ENCODE data around the gene QPRT.
"Not testable (repeated sequence)": the region's sequence is repeated elsewhere in the genome, so short reads cannot be mapped to it uniquely, and the experiment has no call there.

QPRT gene

GRCh38 chr16:29710227-29711219 is 31.5 kb downstream of the QPRT start:
- Histone ChIP-seq H3K27me3 (ENCODE audit: insufficient read depth, low read length) (no peaks in the 10 kb centered on the region), H3K9ac (ENCODE audit: low read depth, low read length) (peak overlapping the region; percentile 98), H3K36me3 (ENCODE audit: insufficient read depth, low read depth, low read length) (peaks cover 47% of the 10 kb centered on the region), H3K9me3 (ENCODE audit: insufficient read depth, low read depth, low read length) (no peaks in the 10 kb centered on the region), H3K4me3 (ENCODE audit: low read length) (peak overlapping the region; percentile 88), H3K27ac (ENCODE audit: low read length) (peak overlapping the region; percentile 98), H3K4me1 (ENCODE audit: insufficient read depth, low read length) (peaks cover 21% of the 10 kb centered on the region)

- Histone ChIP-seq H3K27ac (ENCODE audit: low read length) (no peak overlapping the region), H3K4me1 (ENCODE audit: insufficient read depth, low read length) (peaks cover 21% of the 10 kb centered on the region)
Observed at GRCh38 chr16:29712809-29713208, 33.8 kb downstream of the QPRT start.

GRCh38 chr16:29714396-29714795 is 35.4 kb downstream of the QPRT start:
- H3K36me3 ChIP-seq (ENCODE audit: insufficient read depth, low read depth, low read length) = peaks cover 82% of the 10 kb centered on the region
- no peaks in the 10 kb centered on the region for H3K27me3 ChIP-seq (ENCODE audit: insufficient read depth, low read length)
- H3K9me3 ChIP-seq (ENCODE audit: insufficient read depth, low read depth, low read length) = no peaks in the 10 kb centered on the region
- H3K27ac ChIP-seq (ENCODE audit: low read length) = no peak overlapping the region
- peak overlapping the region; percentile 30; the same call in 1 of the 2 replicates for H3K4me3 ChIP-seq (ENCODE audit: low read length)
- no peak overlapping the region for H3K9ac ChIP-seq (ENCODE audit: low read depth, low read length)
- peaks cover 31% of the 10 kb centered on the region for H3K4me1 ChIP-seq (ENCODE audit: insufficient read depth, low read length)

More at GRCh38 chr16:29712809-29713208, 33.8 kb downstream of the QPRT start:
- Histone ChIP-seq H3K4me3 (ENCODE audit: low read length) (peak overlapping the region; percentile 88), H3K36me3 (ENCODE audit: insufficient read depth, low read depth, low read length) (peaks cover 69% of the 10 kb centered on the region), H3K27me3 (ENCODE audit: insufficient read depth, low read length) (no peaks in the 10 kb centered on the region), H3K9me3 (ENCODE audit: insufficient read depth, low read depth, low read length) (no peaks in the 10 kb centered on the region), H3K9ac (ENCODE audit: low read depth, low read length) (peak overlapping the region; percentile 21; the same call in 1 of the 2 replicates)

- peaks cover 31% of the 10 kb centered on the region for H3K4me1 ChIP-seq (ENCODE audit: insufficient read depth, low read length)
- no peak overlapping the region for H3K27ac ChIP-seq (ENCODE audit: low read length)
- H3K4me3 ChIP-seq (ENCODE audit: low read length) = peak overlapping the region; percentile 30; the same call in 1 of the 2 replicates
Observed at GRCh38 chr16:29714972-29715371, 36.0 kb downstream of the QPRT start.

GRCh38 chr16:29717113-29717512 is 38.1 kb downstream of the QPRT start:
- Histone ChIP-seq H3K4me3 (ENCODE audit: low read length) (no peak overlapping the region), H3K9ac (ENCODE audit: low read depth, low read length) (no peak overlapping the region), H3K36me3 (ENCODE audit: insufficient read depth, low read depth, low read length) (peaks cover 61% of the 10 kb centered on the region), H3K9me3 (ENCODE audit: insufficient read depth, low read depth, low read length) (no peaks in the 10 kb centered on the region), H3K27ac (ENCODE audit: low read length) (no peak overlapping the region), H3K27me3 (ENCODE audit: insufficient read depth, low read length) (no peaks in the 10 kb centered on the region), H3K4me1 (ENCODE audit: insufficient read depth, low read length) (peaks cover 24% of the 10 kb centered on the region)

More at GRCh38 chr16:29714972-29715371, 36.0 kb downstream of the QPRT start:
- Histone ChIP-seq H3K9me3 (ENCODE audit: insufficient read depth, low read depth, low read length) (no peaks in the 10 kb centered on the region), H3K27me3 (ENCODE audit: insufficient read depth, low read length) (no peaks in the 10 kb centered on the region), H3K36me3 (ENCODE audit: insufficient read depth, low read depth, low read length) (peaks cover 82% of the 10 kb centered on the region), H3K9ac (ENCODE audit: low read depth, low read length) (no peak overlapping the region)

GRCh38 chr16:29719063-29719462 is 40.1 kb downstream of the QPRT start:
- H3K4me1 ChIP-seq (ENCODE audit: insufficient read depth, low read length) = peaks cover 16% of the 10 kb centered on the region
- H3K4me3 ChIP-seq (ENCODE audit: low read length) = no peak overlapping the region
- no peaks in the 10 kb centered on the region for H3K27me3 ChIP-seq (ENCODE audit: insufficient read depth, low read length)
- no peak overlapping the region; the same call in 1 of the 2 replicates for H3K9ac ChIP-seq (ENCODE audit: low read depth, low read length)
- no peaks in the 10 kb centered on the region for H3K9me3 ChIP-seq (ENCODE audit: insufficient read depth, low read depth, low read length)
- peaks cover 61% of the 10 kb centered on the region for H3K36me3 ChIP-seq (ENCODE audit: insufficient read depth, low read depth, low read length)
- H3K27ac ChIP-seq (ENCODE audit: low read length) = no peak overlapping the region

GRCh38 chr16:29720703-29721102 is 41.7 kb downstream of the QPRT start:
- Histone ChIP-seq H3K36me3 (ENCODE audit: insufficient read depth, low read depth, low read length) (peaks cover 63% of the 10 kb centered on the region), H3K27me3 (ENCODE audit: insufficient read depth, low read length) (no peaks in the 10 kb centered on the region), H3K4me3 (ENCODE audit: low read length) (no peak overlapping the region), H3K9me3 (ENCODE audit: insufficient read depth, low read depth, low read length) (no peaks in the 10 kb centered on the region), H3K4me1 (ENCODE audit: insufficient read depth, low read length) (peaks cover 10% of the 10 kb centered on the region), H3K9ac (ENCODE audit: low read depth, low read length) (no peak overlapping the region), H3K27ac (ENCODE audit: low read length) (no peak overlapping the region)

- not testable (repeated sequence) for H3K27ac ChIP-seq (ENCODE audit: low read length); H3K9me3 ChIP-seq (ENCODE audit: insufficient read depth, low read depth, low read length); H3K9ac ChIP-seq (ENCODE audit: low read depth, low read length); H3K27me3 ChIP-seq (ENCODE audit: insufficient read depth, low read length); H3K4me3 ChIP-seq (ENCODE audit: low read length); H3K4me1 ChIP-seq (ENCODE audit: insufficient read depth, low read length)
- peaks cover 63% of the 10 kb centered on the region for H3K36me3 ChIP-seq (ENCODE audit: insufficient read depth, low read depth, low read length)
Observed at GRCh38 chr16:29721167-29721879, 42.3 kb downstream of the QPRT start.

GRCh38 chr16:29726845-29727377 is 47.9 kb downstream of the QPRT start:
- H3K4me3 ChIP-seq (ENCODE audit: low read length) = no peak overlapping the region
- no peak overlapping the region for H3K9ac ChIP-seq (ENCODE audit: low read depth, low read length)
- H3K27me3 ChIP-seq (ENCODE audit: insufficient read depth, low read length) = no peaks in the 10 kb centered on the region
- H3K4me1 ChIP-seq (ENCODE audit: insufficient read depth, low read length) = no peaks in the 10 kb centered on the region
- H3K9me3 ChIP-seq (ENCODE audit: insufficient read depth, low read depth, low read length) = no peaks in the 10 kb centered on the region
- no peak overlapping the region for H3K27ac ChIP-seq (ENCODE audit: low read length)
- peaks cover 87% of the 10 kb centered on the region for H3K36me3 ChIP-seq (ENCODE audit: insufficient read depth, low read depth, low read length)

- no peaks in the 10 kb centered on the region for H3K27me3 ChIP-seq (ENCODE audit: insufficient read depth, low read length)
- no peaks in the 10 kb centered on the region for H3K4me1 ChIP-seq (ENCODE audit: insufficient read depth, low read length)
- peaks cover 93% of the 10 kb centered on the region for H3K36me3 ChIP-seq (ENCODE audit: insufficient read depth, low read depth, low read length)
- H3K9me3 ChIP-seq (ENCODE audit: insufficient read depth, low read depth, low read length) = no peaks in the 10 kb centered on the region
- no peak overlapping the region for H3K4me3 ChIP-seq (ENCODE audit: low read length)
- H3K9ac ChIP-seq (ENCODE audit: low read depth, low read length) = no peak overlapping the region
- H3K27ac ChIP-seq (ENCODE audit: low read length) = no peak overlapping the region
Observed at GRCh38 chr16:29727452-29727851, 48.5 kb downstream of the QPRT start.

- no peak overlapping the region for H3K4me3 ChIP-seq (ENCODE audit: low read length)
- H3K36me3 ChIP-seq (ENCODE audit: insufficient read depth, low read depth, low read length) = peaks cover 96% of the 10 kb centered on the region
- no peaks in the 10 kb centered on the region for H3K9me3 ChIP-seq (ENCODE audit: insufficient read depth, low read depth, low read length)
Observed at GRCh38 chr16:29729116-29729521, 50.1 kb downstream of the QPRT start.

More at GRCh38 chr16:29729116-29729521, 50.1 kb downstream of the QPRT start:
- Histone ChIP-seq H3K27me3 (ENCODE audit: insufficient read depth, low read length) (no peaks in the 10 kb centered on the region), H3K4me1 (ENCODE audit: insufficient read depth, low read length) (no peaks in the 10 kb centered on the region), H3K9ac (ENCODE audit: low read depth, low read length) (no peak overlapping the region), H3K27ac (ENCODE audit: low read length) (no peak overlapping the region)

Measured in iPS-20b (cell line).